Psoas muscle (tissue), 8 donors: Measurements from ENCODE around the gene GNG12. TPM values are rescaled to one million over a fixed set of nuclear protein-coding genes. Genes with fewer than 3 reads are reported as not detected.

Experiments
- ATAC-seq, 4 donors: fragments of 200-7000 bp; cut with Tn5 transposase; one replicate each; pipeline ENCODE4 v1.9.1; 2020; ENCODE audit warnings: moderate library complexity in 3 of 4, mild to moderate bottlenecking in 2 of 4
- DNase-seq, 2 donors: peaks; one replicate each; pipeline ENCODE4 v3.0.0-alpha.2; 2020
- H3K27ac ChIP-seq: fragments of 200-600 bp; one replicate; pipeline ENCODE4 v1.8.0; 2022
- H3K27me3 ChIP-seq, 3 donors: fragments of 200-600 bp in 1 of 3; one replicate each; pipeline versions ENCODE4 v1.6.1 to v1.8.0; 2013 to 2022; ENCODE audit warnings: low read length in 2 of 3, mild to moderate bottlenecking in 2 of 3, moderate library complexity in 1 of 3; ENCODE audit not compliant: insufficient read depth in 3 of 3
- H3K36me3 ChIP-seq, 2 donors: fragments of 200-600 bp in 1 of 2; one replicate each; pipeline versions ENCODE4 v1.6.1 to v1.8.0; 2013 to 2022; ENCODE audit warnings: low read depth in 1 of 2, mild to moderate bottlenecking in 1 of 2, moderate library complexity in 1 of 2; ENCODE audit not compliant: insufficient read depth in 1 of 2
- H3K4me1 ChIP-seq: fragments of 200-600 bp; one replicate; pipeline ENCODE4 v1.8.0; 2022
- H3K4me3 ChIP-seq: fragments of 200-600 bp; one replicate; pipeline ENCODE4 v1.8.0; 2022; ENCODE audit warnings: mild to moderate bottlenecking
- H3K9me3 ChIP-seq: fragments of 200-600 bp; one replicate; pipeline ENCODE4 v1.8.0; 2022
- WGBS, 3 donors: extraction: QIAGEN DNeasy Blood & Tissue Kit; methylation state at CpG; one replicate each; pipeline versions ENCODE4 v1.1.6 to v1.1.7; 2013; 5-methylcytosine and 5-hydroxymethylcytosine counted together
- intact Hi-C, 2 donors: fragments of 100-400 bp; cut with DNase I; formaldehyde crosslinking; loops; one replicate each; pipeline versions ENCODE4 v1.11.0 to v1.14.2; 2022
- polyA plus RNA-seq, 3 donors: library from polyadenylated mRNA; stranded (reverse); fragments of 200-250 nt; gene quantifications; one replicate each; pipeline ENCODE4 v1.2.3, GENCODE V29; 2013
- total RNA-seq, 4 donors: library from RNA; stranded (reverse); fragmentation: NEBNext Ultra II Directional in 2 of 4; extraction: Animal tissue kit (Norgen Biotek cat#: 25700) in 2 of 4; gene quantifications; one replicate each; pipeline versions ENCODE4 v1.2.1 to v1.2.4, GENCODE V29; 2021 to 2023
- TF ChIP-seq, protein P1 (sequence below): fragments of 200-600 bp; IDR thresholded peaks from one replicate; pipeline ENCODE4 v1.8.0; 2022; ENCODE audit warnings: antibody characterized with exemption
- donor health status: healthy with polysubstance abuse.
- donor health status: DM: no; HTN: no; CAD: no; lungs with moderate emphysema.
- donor health status: Bipolar disorder and iron deficiency.
- donor health status: healthy.
- donor health status: DM: yes; HTN: yes; CAD: no.
- donor health status: DM: no; HTN: no; CAD: no.
- donor health status: DM: no; HTN: no; CAD: no.
- donor health status: DM: yes; HTN: yes; CAD: no.

GNG12 gene
- total and polyA plus RNA-seq, 7 donors: 8.9 to 25.1 (median 18.6) TPM

DNA sequence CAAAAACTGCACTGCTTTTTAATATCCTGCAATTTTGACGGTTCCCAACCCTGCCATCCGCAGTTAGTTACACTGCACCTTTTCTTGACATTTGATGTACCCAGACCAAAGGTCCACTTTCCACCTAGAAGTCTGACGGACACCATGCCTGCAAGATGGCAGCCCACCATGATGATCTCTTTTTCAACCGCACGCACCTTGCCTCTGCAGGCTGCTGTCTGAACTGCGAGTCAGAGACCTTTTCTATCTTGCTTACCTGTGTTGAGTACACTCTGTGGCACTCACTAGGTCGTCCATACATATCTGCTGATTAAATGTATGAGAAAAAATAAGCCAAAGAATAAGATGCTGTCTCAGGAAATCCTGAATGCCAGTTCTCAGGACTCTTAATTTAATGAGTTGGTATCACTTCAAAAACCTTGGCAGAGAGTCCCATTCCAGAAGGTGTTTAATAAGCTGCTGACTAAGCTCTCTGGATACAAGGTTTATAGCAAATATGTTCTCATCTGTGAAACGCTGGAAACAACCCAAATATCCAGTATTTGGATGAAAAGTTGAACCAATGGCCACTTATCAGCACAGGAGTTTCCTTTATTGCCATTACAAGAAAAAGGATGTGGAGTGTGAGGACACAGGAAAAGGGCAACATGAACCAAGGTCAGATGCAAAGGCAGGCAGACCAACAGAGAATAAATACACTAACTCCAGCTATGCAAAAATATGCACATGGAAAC, 37.9 kb downstream of the GNG12 start:
- no peak overlapping the region for H3K4me3 ChIP-seq
- 87 to 91% (median 90%) methylated on average over 8 of the region's 8 CpGs for WGBS, 3 donors
- intact Hi-C loops: no loop called here
- H3K36me3 ChIP-seq: no peaks in the 10 kb centered on the region
- H3K4me1 ChIP-seq: peaks cover 25% of the 10 kb centered on the region
- H3K9me3 ChIP-seq: no peaks in the 10 kb centered on the region
- TF ChIP-seq, protein P1, sequence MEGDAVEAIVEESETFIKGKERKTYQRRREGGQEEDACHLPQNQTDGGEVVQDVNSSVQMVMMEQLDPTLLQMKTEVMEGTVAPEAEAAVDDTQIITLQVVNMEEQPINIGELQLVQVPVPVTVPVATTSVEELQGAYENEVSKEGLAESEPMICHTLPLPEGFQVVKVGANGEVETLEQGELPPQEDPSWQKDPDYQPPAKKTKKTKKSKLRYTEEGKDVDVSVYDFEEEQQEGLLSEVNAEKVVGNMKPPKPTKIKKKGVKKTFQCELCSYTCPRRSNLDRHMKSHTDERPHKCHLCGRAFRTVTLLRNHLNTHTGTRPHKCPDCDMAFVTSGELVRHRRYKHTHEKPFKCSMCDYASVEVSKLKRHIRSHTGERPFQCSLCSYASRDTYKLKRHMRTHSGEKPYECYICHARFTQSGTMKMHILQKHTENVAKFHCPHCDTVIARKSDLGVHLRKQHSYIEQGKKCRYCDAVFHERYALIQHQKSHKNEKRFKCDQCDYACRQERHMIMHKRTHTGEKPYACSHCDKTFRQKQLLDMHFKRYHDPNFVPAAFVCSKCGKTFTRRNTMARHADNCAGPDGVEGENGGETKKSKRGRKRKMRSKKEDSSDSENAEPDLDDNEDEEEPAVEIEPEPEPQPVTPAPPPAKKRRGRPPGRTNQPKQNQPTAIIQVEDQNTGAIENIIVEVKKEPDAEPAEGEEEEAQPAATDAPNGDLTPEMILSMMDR: no peak
- ATAC-seq: no peak
- no peak overlapping the region for H3K27ac ChIP-seq
- no peak for DNase-seq
- H3K27me3 ChIP-seq: no peaks in the 10 kb centered on the region

DNA sequence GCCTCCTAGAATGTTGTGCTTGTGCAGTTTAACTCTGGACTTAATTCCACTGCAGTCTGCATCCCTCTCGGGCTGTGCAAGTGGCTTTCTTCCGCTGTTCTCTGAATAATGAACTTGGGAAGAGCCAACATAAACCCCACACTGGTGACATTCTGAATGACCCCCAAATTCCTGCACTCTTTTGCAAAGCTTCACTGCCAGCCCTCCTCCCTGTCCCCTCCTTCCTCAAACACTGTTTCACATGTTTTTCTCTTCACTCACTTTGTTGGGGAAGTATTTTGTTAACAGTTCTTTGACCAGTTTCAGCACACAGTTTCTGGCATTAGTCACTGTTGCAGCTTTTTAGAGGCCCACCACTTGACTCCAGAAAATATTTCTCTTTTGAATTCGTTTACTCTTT, 39.7 kb downstream of the GNG12 start:
- peaks cover 25% of the 10 kb centered on the region for H3K4me1 ChIP-seq
- ATAC-seq (no peak), DNase-seq (no peak)
- intact Hi-C loops: no loop called here
- H3K27ac ChIP-seq: no peak overlapping the region
- TF ChIP-seq, protein P1: no peak
- H3K36me3 ChIP-seq: no peaks in the 10 kb centered on the region
- H3K4me3 ChIP-seq: no peak overlapping the region
- no peaks in the 10 kb centered on the region for H3K27me3 ChIP-seq
- no peaks in the 10 kb centered on the region for H3K9me3 ChIP-seq
- WGBS, 3 donors: 57 to 78% (median 63%) methylated on average over 3 of the region's 3 CpGs

DNA sequence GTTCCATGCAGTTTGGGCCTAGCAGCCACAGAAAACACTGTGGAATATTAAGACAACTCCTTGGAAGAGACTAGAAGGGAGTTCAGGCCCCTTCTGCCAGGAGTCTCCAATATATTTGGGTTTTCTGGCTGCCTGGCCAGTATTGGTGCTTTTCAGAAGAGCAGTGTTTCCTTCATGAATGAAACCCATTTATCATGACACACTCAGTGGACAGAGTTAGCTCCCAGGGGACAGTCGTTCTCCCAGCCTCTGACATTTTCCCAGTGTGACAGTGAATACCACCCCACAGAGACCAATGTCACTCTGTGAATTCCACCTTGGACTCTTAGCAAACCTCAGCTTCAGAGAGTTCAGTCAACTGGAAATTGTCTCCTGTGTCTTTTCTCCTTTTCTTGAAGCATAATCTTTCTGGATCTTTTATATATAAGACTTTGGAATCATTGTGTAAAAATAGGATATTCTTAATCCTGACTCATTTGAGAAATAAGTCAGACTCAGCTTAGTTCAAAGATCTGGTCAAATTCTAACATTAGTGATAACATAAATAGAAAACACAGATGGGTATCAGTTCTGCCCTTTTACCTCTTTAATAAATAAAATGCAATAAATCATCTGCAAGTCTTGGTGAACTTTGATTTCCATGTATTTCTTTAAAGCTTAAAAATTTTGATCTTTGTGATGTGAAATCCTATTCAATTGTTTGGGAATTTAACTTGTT, 40.4 kb downstream of the GNG12 start:
- TF ChIP-seq, protein P1: no peak
- peak overlapping the region; percentile 38 for H3K27ac ChIP-seq
- H3K36me3 ChIP-seq: no peaks in the 10 kb centered on the region
- 41 to 67% (median 43%) methylated on average over 1 of the region's 1 CpG for WGBS, 3 donors
- intact Hi-C loops: no loop called here
- H3K27me3 ChIP-seq: no peaks in the 10 kb centered on the region
- H3K9me3 ChIP-seq: no peaks in the 10 kb centered on the region
- DNase-seq: no peak
- peak in 1 of 4 donors; percentile 26 for ATAC-seq
- H3K4me3 ChIP-seq: no peak overlapping the region
- H3K4me1 ChIP-seq: peaks cover 25% of the 10 kb centered on the region

DNA sequence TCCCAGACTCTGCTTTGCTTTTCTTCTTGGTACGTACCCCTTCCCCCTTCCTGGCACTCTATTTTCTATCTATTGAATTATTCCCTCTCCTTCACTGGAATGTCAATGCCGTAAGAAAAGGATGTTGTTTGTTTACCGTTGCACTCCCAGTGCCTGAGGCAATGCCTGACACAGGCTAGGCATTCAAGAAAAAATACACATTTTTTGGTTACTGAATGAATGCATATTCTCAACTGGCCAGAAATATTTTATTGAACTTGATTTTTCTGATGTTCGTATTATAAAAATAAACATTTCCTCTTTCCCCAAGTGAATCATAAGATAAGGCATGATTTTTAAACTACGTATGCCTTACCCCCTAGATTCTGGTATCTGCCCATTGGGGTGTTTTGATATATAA, 41.2 kb downstream of the GNG12 start:
- TF ChIP-seq, protein P1: no peak
- Histone ChIP-seq H3K9me3 (no peaks in the 10 kb centered on the region), H3K4me1 (peaks cover 25% of the 10 kb centered on the region), H3K36me3 (no peaks in the 10 kb centered on the region), H3K27me3 (no peaks in the 10 kb centered on the region), H3K27ac (no peak overlapping the region), H3K4me3 (no peak overlapping the region)
- ATAC-seq (no peak), DNase-seq (no peak)
- intact Hi-C loops: no loop called here
- WGBS, 3 donors: 73 to 80% (median 79%) methylated on average over 5 of the region's 5 CpGs
